ENCODE results near the gene ADGRG1. TPM values are rescaled to one million over a fixed set of nuclear protein-coding genes. Genes with fewer than 3 reads are reported as not detected.

Gene ADGRG1
- total RNA-seq (29.6 and 45.9 TPM in 2 replicates), polyA plus RNA-seq (58.0 and 61.1 TPM in 2 replicates)

DNA sequence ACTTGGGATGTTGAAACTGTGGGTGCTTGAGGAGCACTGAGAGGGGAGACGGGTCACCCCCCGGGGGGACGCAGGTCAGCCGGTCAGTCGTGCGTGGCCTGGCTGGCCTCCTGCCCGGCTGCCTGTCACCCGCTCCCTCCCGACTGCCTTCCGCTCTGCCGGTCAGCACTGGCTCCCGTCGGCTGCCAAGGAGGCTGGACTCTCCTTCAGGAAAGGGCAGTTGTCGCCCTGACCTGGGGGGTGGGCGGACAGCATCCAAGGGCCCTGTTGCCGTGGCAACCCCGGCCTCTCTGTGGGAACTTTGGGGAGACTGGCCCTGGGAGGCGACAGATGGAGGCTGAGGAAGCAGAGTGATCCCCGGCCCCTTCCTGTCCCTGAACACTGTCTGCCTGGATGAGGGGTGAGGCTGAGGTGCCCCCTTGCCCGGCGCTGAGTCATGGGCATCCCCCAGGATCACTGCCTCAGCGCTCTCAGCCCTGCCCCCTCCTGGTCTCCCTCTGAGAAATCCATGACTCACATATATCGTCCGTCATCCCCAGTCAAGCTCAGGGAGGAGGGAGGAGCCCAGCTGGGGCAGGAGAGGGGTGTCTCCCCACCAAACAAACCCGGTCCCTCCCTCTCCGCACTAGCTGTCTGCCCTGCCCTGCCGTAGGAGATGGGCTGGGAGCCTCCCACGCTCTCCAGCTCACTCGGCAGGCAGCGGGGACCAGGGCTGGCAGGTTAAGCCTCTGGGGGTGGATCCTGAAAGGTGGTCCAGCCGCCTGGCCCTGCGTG is at the start of gene ADGRG1:
TSS of gene ADGRG1 (plus strand) at position 623 of the 774 bp plus-strand sequence. CDS start 21,658 bp downstream, outside the sequence.
- Histone ChIP-seq H2AFZ (no peak within 1 kb of the TSS), H3K79me2 (peaks cover 41% of the 10 kb centered on the region), H3K4me2 (peak within 1 kb of the TSS; percentile 67), H3K9me3 (ENCODE audit: low read depth) (no peaks in the 10 kb centered on the region), H3K9me2 (replicated peaks; ENCODE audit: insufficient read depth) (no peaks in the 10 kb centered on the region), H3K36me3 (replicated peaks; ENCODE audit: insufficient read depth, low read depth) (no peaks in the 10 kb centered on the region), H4K20me1 (ENCODE audit: insufficient read depth, poor library complexity, severe bottlenecking) (no peaks in the 10 kb centered on the region), H3K4me3 (no peak within 1 kb of the TSS), H3K27ac (peak within 1 kb of the TSS; percentile 63), H3K4me1 (ENCODE audit: insufficient read depth) (peaks cover 20% of the 10 kb centered on the region), H3K27me3 (no peaks in the 10 kb centered on the region)
- 32% methylated on average over 32 of the region's 32 CpGs for WGBS (ENCODE audit: low lambda C conversion rate, missing lambda C conversion rate)
- TF ChIP-seq EZH2 (IDR thresholded peaks at IDR 0.05; ENCODE audit: borderline replicate concordance) (no peak), EZH2phosphoT487 (IDR thresholded peaks at IDR 0.05; ENCODE audit: low read depth, severe bottlenecking, unreplicated experiment) (no peak)
- TF ChIP-seq, protein P1, sequence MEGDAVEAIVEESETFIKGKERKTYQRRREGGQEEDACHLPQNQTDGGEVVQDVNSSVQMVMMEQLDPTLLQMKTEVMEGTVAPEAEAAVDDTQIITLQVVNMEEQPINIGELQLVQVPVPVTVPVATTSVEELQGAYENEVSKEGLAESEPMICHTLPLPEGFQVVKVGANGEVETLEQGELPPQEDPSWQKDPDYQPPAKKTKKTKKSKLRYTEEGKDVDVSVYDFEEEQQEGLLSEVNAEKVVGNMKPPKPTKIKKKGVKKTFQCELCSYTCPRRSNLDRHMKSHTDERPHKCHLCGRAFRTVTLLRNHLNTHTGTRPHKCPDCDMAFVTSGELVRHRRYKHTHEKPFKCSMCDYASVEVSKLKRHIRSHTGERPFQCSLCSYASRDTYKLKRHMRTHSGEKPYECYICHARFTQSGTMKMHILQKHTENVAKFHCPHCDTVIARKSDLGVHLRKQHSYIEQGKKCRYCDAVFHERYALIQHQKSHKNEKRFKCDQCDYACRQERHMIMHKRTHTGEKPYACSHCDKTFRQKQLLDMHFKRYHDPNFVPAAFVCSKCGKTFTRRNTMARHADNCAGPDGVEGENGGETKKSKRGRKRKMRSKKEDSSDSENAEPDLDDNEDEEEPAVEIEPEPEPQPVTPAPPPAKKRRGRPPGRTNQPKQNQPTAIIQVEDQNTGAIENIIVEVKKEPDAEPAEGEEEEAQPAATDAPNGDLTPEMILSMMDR (IDR thresholded peaks at IDR 0.05; ENCODE audit: poor library complexity): peak; percentile 27
- DNase-seq (ENCODE audit: low spot score): peak; percentile 94

DNA sequence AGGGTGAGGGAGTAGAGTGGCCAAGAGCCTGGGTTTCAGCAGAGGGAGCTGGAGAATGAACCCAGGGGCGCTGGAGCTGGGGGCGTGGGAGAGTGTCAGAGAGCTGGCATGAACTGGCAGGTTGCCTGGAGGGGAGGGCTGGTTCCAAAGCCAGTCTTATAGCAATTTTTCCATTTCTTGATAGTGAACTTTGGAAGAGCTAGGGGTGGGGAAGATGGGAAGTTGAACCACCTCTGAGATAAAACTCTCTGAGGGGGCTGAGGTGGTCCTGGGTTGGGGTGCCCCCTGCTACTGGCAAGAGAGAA is 49.1 kb upstream of the ADGRG1 start:
- WGBS (ENCODE audit: low lambda C conversion rate, missing lambda C conversion rate): 96% methylated on average over 2 of the region's 2 CpGs
- H3K4me1 ChIP-seq (ENCODE audit: insufficient read depth): peaks cover 9% of the 10 kb centered on the region
- no peak overlapping the region for H3K4me3 ChIP-seq
- H3K9me2 ChIP-seq (replicated peaks; ENCODE audit: insufficient read depth): no peaks in the 10 kb centered on the region
- no peak for DNase-seq (ENCODE audit: low spot score)
- TF ChIP-seq EZH2phosphoT487 (IDR thresholded peaks at IDR 0.05; ENCODE audit: low read depth, severe bottlenecking, unreplicated experiment): no peak
- no peak for TF ChIP-seq EZH2 (IDR thresholded peaks at IDR 0.05; ENCODE audit: borderline replicate concordance)
- TF ChIP-seq, protein P1 (IDR thresholded peaks at IDR 0.05; ENCODE audit: poor library complexity): no peak
- no peaks in the 10 kb centered on the region for H3K27me3 ChIP-seq
- H3K27ac ChIP-seq: no peak overlapping the region
- no peak overlapping the region for H2AFZ ChIP-seq
- no peak overlapping the region for H3K4me2 ChIP-seq
- H3K79me2 ChIP-seq: no peaks in the 10 kb centered on the region
- no peaks in the 10 kb centered on the region for H4K20me1 ChIP-seq (ENCODE audit: insufficient read depth, poor library complexity, severe bottlenecking)
- no peaks in the 10 kb centered on the region for H3K36me3 ChIP-seq (replicated peaks; ENCODE audit: insufficient read depth, low read depth)
- H3K9me3 ChIP-seq (ENCODE audit: low read depth): no peaks in the 10 kb centered on the region

- Histone ChIP-seq H3K4me3 (no peak overlapping the region), H3K27ac (no peak overlapping the region), H2AFZ (no peak overlapping the region), H3K4me1 (ENCODE audit: insufficient read depth) (peaks cover 1% of the 10 kb centered on the region), H3K79me2 (no peaks in the 10 kb centered on the region), H3K9me2 (replicated peaks; ENCODE audit: insufficient read depth) (no peaks in the 10 kb centered on the region), H3K27me3 (peaks cover 2% of the 10 kb centered on the region), H3K9me3 (ENCODE audit: low read depth) (no peaks in the 10 kb centered on the region), H3K36me3 (replicated peaks; ENCODE audit: insufficient read depth, low read depth) (no peaks in the 10 kb centered on the region), H3K4me2 (no peak overlapping the region), H4K20me1 (ENCODE audit: insufficient read depth, poor library complexity, severe bottlenecking) (no peaks in the 10 kb centered on the region)
- no peak for DNase-seq (ENCODE audit: low spot score)
- TF ChIP-seq EZH2phosphoT487 (IDR thresholded peaks at IDR 0.05; ENCODE audit: low read depth, severe bottlenecking, unreplicated experiment) (no peak), EZH2 (IDR thresholded peaks at IDR 0.05; ENCODE audit: borderline replicate concordance) (no peak)
- TF ChIP-seq, protein P1 (IDR thresholded peaks at IDR 0.05; ENCODE audit: poor library complexity): no peak
- 63% methylated on average over 3 of the region's 3 CpGs for WGBS (ENCODE audit: low lambda C conversion rate, missing lambda C conversion rate)
Measured at GRCh38 chr16:57585051-57585687, 43.3 kb upstream of the ADGRG1 start.
